Stimulated activated CD4-positive, alpha-beta T cell treated with anti-CD3 and anti-CD28 coated beads, Interleukin-1b, Interleukin-23, amount 100 ng/mL, for 4 hours (primary cell): ENCODE results near the gene NKX2-4.
"Not testable (repeated sequence)": the region's sequence is repeated elsewhere in the genome, so short reads cannot be mapped to it uniquely, and the experiment has no call there.

Experiments used
- DNase-seq, 2 donors: peaks; one replicate each; pipeline ENCODE4 v3.0.0-alpha.2; 2020; ENCODE audit warnings: low read depth in 2 of 2

Gene NKX2-4

GRCh38 chr20:21397341-21398108 lies at the start of gene NKX2-4:
NKX2-4 (minus strand) TSS chr20:21397526; CDS start chr20:21397399, 127 bp downstream.
- no peak for DNase-seq

- no peak for DNase-seq
Observed at GRCh38 chr20:21437816-21438215, 40.5 kb upstream of the NKX2-4 start.

DNA sequence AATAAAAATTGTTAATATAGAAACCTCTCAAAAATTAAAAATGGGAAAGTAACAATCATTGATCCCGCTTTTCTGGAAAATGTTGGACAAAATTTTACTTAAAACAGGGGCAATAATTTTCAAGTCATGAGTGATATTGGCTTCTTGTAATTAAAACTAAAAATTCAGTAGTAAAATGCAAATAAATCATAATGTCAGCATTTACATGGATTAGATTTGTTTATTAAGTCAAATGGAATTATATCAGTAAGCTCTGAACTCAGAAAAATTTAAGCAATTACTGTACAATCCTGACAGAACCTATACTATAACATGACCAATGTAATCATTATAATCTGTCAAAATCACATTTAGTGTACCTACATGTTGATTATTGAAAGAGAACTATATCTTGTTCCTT lies 39.9 kb upstream of the NKX2-4 start:
- DNase-seq, result no peak

- no peak for DNase-seq
Observed at GRCh38 chr20:21436205-21436604, 38.9 kb upstream of the NKX2-4 start.

DNA sequence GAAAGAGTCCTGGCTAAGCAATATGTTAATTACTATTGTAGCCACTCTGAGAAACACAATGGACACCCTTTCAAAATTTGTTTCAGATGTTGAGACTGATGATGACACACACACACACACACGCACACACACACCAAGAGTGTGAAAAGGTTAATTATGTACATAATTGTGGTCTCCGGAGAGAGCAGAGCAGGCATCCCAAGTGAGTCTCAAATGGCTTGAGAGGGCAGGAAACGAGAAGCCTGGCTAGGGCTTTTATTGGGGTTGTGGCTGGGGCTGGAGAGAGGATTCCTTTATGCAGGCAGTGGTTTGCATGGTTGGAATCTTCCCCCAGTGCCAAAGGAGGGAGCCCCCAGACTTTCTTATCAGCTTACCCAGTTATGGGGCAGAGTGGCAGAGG lies 38.2 kb upstream of the NKX2-4 start:
- no peak for DNase-seq

DNA sequence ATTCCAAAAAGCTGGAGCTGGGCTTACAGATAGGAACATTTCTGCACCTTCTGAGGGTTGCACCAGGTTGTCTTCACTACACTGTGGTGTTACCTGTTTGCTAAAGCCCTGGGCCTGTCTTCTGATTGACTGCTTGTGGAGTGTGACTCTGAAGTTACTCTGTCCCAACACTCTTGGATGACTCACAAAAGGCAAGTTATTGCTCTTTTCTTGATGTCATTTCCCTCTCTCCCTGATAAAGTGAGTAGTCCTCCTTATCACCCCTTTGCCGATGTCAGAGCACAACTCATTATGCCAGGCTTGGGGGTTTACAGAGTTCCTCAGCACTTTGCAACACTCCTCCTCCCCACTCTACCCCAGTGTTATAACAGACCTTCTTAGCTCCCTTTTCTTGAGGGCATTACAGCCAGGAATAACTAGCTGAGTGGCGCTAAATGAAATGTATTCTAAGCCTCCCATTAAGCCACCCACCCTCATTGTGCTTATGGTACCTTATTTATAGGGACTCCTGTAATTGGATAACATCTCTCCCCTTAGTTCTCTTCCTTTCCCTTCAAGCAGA lies 36.1 kb upstream of the NKX2-4 start:
- DNase-seq, result no peak

- DNase-seq, result no peak
Observed at GRCh38 chr20:21432911-21433310, 35.6 kb upstream of the NKX2-4 start.

GRCh38 chr20:21430020-21430419 lies 32.7 kb upstream of the NKX2-4 start:
- no peak for DNase-seq

DNA sequence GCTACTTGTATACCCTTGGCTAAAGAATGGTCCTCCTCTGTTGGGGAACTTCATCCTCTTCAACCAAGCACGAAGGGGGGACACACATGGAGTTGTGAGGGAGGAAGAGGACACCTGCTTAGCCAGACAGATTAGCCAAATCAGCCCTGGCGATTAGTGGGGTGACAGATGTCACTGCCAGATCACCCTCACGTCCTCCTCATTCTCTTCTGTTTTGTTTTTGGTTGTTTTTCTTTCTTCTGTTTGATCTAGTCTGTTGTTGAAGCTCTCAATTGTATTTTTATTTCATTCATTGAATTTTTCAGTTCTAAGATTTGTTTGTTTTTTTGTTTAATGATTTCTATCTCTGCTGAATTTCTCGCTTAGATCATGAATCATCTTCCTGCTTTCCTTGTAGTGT lies 27.5 kb upstream of the NKX2-4 start:
- DNase-seq, result no peak

DNA sequence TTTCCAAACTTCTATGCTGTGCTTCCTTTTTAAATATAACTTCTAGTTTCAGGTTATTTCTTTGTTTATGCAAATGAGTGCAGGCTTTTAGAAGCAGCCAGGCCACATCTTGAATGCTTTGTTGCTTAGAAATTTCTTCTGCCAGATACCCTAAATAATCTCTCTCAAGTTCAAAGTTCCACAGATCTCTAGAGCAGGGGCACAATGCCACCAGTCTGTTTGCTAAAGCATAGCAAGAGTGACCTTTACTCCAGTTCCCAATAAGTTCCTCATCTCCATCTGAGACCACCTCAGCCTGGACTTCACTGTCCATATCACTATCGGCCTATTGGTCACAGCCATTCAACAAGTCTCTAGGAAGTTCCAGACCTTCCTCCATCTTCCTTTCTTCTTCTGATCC lies 26.4 kb upstream of the NKX2-4 start:
- DNase-seq, result not testable (repeated sequence)

- no peak for DNase-seq
Observed at GRCh38 chr20:21421601-21422236, 24.4 kb upstream of the NKX2-4 start.

GRCh38 chr20:21419147-21419546 lies 21.8 kb upstream of the NKX2-4 start:
- not testable (repeated sequence) for DNase-seq

DNA sequence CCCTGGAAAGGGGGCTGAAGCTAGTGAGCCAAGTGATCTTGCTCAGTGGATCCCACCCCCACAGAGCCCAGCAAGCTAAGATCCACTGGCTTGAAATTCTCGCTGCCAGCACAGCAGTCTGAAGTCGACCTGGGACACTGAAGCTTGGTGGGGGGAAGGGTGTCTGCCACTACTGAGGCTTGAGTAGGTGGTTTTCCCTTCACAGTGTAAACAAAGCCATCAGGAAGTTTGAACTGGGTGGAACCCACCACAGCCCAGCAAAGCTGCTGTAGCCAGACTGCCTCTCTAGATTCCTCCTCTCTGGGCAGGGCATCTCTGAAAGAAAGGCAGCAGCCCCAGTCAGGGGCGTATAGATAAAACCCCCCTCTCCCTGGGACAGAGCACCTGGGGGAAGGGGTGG lies 16.7 kb upstream of the NKX2-4 start:
- not testable (repeated sequence) for DNase-seq

GRCh38 chr20:21411725-21412124 lies 14.4 kb upstream of the NKX2-4 start:
- DNase-seq, result no peak

DNA sequence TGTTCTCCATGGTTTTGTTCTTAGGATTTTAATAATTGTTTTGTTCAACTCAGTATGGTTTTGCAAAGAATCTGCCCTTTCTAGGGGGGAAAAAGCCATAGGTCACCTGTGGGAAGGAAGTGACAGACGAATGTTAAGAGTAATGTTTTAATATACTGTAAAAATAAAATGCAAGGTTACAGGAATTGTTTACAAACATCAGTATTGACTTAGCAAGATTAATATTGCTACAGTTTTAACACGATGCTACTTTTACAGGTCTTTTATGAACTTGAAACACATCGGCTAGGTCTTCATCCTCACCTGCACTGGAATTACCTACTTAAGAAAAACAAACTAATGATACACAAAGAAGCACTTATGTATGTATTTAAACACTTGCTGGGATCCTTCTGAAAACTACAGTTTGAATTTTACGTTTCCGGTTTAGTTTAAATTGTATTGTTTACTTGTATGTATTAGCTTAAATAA lies 1.7 kb upstream of the NKX2-4 start:
- no peak for DNase-seq

GRCh38 chr20:21398109-21399004 lies 1.0 kb upstream of the NKX2-4 start:
- DNase-seq, result no peak

GRCh38 chr20:21396599-21397340 lies 556 bp downstream of the NKX2-4 start:
- no peak for DNase-seq

DNA sequence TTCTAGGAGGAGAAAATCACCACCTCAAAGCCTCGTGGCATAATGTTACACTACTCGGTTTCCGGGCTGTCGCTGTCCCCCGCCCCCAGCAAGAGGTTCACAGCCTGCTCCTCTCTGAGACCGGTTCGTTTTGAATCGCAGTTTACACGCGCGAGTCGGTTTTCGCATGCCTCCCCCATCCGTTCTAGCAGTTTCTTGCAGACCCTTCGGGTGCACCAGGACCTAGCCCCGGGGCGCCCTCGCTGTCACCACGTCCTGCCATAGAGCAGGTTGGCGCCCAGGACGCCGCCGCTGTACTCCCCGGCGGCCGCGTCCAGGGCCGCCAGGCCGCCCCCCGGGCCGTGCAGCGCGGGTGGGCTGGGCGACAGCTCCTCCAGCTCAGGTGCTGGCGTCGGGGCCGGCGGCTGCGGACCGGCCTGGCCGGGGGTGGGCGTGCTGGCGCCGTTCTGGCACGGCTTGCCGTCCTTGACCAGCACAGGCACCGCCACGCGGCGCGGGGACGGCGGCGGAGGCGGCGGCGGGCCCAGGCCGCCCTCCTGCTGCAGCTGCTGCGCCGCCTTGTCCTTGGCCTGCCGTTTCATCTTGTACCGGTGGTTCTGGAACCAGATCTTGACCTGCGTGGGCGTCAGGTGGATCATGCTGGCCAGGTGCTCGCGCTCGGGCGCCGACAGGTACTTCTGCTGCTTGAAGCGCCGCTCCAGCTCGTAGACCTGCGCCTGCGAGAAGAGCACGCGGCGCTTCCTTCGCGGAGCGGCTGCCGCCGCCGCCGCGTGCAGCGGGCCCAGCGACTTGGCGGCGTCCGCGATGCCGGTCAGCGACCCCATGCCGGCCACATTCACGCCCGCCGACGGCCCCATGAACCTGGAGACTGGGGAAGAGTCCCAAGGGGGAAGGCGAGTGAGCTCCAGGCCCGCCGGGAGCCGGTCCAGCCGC lies 1.4 kb downstream of the NKX2-4 start:
- DNase-seq, result peak in 1 of 2 donors; percentile 22

DNA sequence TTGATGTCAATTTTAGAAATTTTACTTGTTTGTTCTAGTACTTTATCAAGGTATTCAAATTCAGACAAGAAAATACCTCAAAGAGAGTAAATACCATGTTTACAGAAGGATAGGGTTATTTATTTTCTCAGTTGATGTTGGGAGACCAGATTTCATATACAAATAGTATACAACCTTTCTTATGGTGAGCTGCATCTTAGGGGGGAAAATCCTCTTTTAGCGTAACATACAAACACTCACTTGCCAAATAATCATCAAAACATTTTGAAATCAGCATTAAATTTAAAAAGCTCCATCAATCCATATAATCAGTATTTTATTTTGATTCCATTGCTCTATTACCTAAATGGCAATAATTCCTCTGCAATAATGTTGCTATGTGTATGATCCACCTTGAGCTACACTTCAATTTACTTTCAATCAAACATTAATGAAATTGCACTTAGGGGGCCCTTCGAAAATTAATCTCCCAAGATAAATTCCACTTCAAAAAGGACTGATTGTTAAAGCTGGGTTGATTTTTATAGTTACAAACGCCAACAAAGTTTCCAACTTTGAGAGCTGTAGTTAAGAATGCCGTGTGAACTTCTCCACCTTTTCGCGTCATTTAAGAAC lies 2.2 kb downstream of the NKX2-4 start:
- DNase-seq, result no peak

DNA sequence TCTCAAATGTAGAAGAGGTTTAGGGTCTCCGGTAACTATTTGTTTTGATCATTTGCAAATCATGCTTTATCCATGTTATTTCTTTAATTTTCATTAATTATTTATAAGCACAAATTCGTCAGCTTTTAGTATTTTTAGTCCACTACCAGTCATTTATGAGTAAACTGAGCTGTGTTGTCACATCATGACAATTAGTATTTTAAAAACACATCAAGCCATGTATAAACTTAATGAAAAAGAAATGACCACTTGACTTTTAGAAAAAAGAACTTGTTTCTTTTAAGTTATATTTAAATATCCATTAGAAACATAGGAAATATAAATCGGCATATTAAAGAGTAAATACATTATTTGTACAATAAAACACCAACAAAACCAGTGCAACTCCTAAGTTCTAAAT lies 2.8 kb downstream of the NKX2-4 start:
- no peak for DNase-seq
